CD4-positive, alpha-beta T cell treated with Interleukin-15 for 1 hour (primary cell): ENCODE data around the gene SPTLC2.

Experiments
- DNase-seq: peaks from one replicate; pipeline ENCODE4 v3.0.0-alpha.2; 2020

Gene SPTLC2

DNA sequence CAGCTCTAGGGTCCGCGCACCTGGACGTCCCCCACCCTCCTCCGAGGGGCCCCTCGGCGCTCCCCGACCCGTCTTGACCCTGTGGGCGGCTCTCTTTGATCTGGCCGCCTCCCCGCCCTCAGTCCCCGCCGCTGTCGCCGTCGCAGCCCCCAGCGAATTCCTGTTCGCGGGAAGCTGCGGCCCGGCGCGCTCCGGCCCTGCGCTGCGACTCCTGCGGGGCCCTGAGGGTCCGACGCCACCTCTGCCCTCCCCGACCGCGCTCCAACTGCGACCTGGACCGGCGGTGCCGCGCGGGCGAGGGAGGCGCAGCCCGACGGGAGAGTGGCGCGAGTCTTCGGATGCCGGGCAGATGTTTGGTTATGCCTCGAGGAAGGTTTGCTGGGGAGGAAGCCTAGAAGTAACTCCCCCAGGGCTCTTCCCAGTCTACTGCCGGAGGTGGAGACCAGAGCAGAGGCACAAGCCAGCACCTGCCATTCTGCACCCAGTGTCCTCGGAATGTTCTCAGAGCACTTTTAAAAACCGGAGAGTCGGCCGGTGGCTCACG lies 117.4 kb downstream of the SPTLC2 start:
- DNase-seq, result no peak

DNA sequence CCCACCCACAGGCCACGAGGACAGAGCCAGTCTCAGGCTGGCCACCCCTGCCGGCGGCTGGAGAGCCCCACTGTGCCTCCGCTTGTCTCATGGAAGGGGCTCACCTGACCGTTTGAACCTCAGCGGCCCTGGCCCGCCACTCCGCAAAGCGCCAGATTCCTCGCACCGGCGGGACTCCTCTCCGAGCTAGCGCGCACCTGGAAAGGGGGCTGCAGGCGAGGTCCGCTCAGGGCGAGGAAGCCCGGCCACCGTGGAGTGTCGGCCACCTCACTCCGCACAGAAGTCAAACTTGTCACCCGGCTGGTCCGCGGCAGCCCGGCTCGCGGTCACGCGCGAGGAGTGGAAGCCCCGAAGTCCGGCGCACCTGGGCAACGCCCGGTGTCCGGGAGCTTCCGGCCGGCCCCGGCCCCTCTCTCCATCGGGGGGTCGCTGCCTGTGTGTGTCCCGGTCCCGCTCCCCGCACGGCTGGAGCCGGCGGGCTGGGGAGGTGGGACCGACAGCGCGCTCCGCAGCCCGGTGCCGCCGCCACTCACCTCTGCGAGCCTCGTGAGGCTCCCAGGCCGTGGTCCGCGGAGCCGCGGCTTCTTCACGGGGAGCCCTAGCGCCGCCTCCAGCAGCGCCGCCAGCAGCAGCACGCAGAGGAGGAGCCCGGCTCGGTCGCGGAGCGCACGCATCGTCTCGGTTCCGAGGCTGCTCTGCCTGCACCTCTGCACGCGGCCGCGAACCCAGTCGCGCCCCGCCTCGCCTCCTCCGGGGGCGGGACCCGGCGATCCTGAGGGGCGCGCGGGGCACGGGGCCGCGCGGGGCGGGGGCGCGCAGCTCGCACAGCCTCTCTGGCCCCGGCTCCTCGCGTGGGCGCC lies 118.1 kb downstream of the SPTLC2 start, which contains the start of gene ISM2:
Gene ISM2 (minus strand): TSS at position 697 of the 860 bp plus-strand sequence. CDS start 23 bp downstream, at position 674.
- no peak for DNase-seq

DNA sequence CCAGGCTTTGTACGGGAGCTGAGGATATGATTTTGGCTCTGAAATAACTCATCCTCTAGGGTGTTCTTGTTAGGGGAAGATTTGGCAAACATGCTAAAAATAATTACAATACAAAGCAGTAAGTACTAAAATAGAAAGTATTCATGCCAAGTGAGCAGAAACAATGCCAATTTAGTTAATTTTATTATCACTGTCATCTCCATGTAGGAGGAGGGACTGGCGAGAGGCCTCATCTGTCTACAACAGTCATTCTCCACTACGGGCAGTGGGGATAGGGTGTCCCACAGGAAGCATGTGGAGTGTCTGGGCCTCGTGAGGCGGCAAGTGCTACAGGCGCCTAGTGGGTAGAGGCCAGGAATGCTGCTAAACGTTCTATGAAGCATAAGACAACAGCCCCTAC lies 121.1 kb downstream of the SPTLC2 start:
- DNase-seq, result no peak

DNA sequence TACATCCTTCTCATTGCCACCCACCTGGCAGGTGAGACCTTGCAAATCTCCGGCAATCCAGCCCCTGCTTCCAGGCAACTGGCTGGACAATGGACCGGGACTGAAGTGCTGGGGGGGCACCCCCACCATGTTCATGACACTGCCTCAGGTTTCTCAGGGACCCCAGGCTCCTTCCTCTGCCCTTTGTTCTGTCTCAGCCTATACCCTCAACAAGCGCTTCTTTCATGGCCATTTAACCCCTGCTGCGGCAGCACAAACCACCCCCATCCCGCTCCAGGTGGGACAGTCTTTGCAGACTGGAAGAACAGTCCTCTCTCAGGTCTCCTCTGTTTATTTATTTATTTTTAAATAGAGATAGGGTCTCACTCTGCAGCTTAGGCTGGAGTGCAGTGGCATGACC lies 125.4 kb downstream of the SPTLC2 start:
- no peak for DNase-seq

DNA sequence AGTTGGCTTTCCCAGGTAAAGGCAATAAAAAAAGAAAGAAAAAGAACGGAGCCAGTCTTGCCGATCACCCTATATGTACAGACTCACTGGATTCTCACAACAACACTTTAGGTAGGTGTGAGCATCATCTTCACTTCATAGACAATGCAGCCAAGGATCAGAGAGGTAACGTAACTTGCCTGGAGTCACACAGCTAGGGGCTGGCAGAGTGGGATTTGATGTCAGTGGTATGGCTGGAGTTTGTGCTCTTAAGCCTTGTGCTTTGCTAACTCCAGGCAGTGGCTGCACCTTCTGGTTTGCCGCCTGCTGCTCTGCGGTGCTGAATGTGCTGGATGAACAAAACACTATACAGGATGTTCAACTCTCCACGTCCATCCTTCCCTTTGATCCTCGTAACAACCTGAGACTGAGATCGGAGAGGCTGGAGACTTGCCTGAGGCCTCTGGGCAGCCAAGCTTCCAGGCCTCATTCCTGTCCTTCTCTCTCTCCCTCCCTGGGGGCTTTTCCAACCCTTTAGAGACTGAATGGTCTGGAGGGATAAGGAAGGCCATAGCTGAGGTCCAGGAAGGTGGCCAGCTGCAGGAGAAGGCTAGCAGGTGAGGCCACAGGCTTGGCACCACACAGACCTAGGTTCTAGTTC lies 126.0 kb downstream of the SPTLC2 start:
- DNase-seq, result no peak

DNA sequence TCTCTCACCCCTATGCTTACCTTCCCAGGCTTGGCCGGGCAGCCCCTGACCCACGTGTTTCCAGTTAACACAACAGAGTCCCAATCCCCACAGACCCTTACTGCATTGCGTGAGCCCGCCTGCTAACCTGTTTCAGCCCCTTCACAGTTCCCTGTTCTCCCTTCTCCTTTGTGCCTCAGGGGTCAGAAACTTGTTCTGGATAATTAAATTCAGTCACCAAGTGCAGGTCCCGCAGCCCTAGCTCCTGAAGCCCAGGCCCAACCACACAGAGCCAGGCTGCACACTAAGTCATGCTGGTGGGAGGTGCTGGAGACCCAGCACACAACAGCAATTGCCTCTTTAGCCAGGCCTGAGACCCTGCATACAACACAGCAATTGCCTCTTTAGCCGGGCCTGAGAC lies 127.4 kb downstream of the SPTLC2 start:
- no peak for DNase-seq

DNA sequence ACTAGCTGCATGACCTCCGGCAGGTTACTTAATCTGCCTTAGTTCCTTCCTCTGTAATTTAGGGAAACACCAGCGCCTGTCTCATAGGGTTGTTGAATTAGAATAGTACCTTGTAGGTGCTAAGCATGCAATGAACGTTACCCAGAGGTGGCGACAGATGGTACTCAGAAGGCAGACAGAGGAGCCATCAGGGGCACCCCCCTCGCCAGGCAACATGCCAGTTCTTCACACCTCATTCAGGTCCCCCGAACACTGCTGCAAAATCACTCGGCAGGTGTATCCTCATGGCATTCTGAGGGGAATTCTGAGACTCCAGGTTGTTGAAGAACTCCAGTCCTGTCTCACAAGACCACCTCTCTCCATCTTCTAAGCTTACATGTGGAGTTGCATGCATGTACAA lies 127.9 kb downstream of the SPTLC2 start:
- no peak for DNase-seq

DNA sequence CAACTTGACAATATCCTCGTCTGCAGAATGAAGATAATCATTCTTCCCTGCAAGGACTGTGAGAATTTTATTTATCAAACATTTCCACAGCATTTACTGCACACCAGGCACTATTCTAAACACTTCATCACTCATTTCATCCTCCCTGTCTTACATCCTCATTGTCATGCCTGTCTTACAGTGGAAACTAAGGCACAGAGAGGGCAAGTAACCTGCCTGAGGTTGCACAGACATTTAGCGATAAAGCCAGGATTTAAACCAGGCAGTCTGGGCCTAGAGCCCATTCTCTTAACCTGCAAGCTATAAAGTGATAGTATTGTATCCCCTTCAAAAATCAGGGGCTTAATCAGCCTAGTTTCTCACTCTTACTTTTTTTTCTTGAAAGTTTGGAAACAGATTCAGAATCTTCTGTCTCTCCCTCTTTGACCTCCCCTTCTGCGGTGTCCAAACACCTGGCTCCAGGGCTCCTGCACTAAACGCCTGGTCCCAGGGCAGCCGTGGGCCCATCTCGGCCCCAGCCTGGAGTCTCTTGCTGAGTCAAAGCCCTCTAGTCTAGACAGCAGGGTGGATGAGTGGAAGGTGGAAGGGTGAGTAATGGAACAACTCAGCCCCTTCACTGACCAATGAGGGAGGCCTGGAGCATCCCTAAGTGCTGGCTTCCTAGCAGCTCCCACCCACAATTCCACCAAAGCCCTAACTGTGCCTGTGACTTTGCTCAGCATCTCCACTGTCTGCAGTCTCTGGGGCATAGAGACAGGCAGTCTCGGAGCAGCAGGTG lies 130.3 kb downstream of the SPTLC2 start:
- DNase-seq, result no peak

DNA sequence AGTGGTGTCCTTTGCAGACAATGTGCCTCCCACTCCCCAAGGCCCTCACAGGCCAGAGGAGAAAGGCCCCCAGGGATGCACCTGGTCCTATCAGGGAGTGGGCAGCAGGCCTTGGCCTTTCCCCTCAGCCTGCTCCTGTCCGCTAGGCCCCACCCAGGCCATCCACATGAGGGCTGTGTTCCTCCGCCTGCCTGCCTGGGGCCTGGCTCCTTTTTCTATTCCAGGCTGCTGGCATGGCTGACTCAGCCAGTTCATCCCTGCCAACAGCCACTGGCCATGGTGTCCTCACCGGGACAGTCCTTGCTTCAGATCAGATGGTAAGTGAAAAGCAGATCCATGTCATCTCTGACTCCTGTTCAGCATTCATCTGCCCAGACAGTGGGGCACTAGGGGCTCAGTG lies 131.2 kb downstream of the SPTLC2 start:
- DNase-seq, result no peak

DNA sequence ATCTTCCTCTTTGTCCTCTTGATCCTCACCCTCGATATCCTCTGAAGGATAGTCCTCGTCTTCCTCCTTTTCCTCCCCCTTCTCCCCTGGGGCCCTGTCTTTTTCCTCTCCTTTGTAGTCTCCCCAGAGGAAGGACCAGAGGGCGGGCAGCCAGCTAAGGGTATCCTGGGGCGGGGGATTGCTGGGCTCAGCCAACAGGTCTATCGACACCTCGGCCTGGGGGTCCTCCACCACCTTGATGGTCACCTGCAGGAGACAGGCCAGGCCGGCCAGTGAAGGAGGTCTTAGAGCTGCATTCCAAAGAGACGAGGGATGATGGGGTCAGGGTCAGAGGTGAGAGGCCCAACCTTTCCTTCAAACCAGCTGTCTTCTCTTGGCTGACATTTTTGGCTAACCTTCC lies 134.0 kb downstream of the SPTLC2 start:
- DNase-seq, result no peak

DNA sequence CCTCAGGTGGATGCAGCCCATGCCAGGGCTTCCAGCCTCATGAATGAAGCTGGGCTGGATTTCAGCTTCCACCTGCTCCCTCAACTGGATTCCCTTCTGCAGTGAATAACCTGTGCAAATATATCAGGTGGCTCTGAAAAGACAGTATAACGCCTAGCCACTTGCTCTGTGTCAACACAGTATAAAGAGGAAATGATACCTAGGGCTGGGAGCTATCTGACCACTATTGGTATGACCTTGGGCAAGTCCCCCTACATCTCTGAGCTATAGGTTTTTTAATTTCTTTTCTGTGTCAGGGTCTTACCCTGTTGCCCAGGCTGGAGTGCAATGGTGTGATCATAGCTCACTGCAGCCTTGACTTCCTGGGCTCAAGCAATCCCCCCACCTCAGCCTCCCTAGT lies 137.6 kb downstream of the SPTLC2 start:
- no peak for DNase-seq

DNA sequence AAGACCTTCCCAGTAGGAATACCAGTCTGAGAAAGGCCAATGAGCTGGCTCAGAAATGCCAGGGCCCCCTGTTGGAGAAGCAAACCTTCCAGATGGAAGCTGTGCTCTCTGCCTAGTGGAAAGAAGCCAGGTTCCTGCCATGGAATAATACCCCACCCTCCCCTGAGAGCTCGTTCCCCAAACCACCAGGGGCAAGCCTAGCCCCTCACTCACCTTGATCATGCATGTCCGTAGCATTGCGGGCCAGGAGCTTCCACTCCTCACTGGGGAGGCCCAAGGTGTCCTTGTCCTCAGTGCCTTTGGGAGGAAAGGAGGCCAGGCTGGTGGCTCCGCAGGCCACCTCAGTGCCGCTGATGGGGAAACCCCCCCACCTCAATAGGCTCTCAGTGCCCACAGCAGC lies 138.4 kb downstream of the SPTLC2 start:
- no peak for DNase-seq

DNA sequence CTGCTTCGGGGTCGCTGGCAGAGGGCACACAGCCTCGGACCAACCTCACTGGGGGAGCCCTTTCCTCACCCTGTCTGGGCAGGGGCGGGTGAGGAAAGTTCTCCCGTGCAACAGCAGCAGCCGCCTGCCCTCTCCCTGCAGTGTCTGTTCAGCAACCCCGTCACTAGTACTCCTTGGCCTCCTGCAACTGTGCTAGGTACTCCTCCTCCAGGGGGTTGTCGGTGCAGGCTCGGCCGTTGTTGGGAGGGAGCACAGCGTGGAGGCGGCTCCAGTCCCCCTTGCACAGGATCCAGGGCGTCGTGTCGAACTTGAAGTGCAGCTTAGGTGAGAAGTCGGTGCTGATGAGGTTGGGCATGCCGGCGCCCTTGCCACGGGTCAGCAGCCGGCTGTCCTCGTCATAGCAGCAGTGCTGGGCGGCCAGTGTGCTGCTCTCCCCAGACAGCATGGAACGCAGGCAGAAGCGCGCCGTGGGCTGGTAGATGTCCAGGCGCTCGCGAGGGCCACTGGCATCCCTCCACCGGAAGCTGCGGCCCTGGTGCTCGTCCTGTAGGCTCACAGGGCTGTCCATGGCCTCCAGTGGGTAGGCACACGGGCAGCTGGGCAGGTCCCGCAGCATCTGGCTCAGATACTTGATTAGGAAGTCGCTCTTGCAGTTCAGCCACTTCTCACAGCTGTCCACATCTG lies 140.9 kb downstream of the SPTLC2 start:
- DNase-seq, result no peak

DNA sequence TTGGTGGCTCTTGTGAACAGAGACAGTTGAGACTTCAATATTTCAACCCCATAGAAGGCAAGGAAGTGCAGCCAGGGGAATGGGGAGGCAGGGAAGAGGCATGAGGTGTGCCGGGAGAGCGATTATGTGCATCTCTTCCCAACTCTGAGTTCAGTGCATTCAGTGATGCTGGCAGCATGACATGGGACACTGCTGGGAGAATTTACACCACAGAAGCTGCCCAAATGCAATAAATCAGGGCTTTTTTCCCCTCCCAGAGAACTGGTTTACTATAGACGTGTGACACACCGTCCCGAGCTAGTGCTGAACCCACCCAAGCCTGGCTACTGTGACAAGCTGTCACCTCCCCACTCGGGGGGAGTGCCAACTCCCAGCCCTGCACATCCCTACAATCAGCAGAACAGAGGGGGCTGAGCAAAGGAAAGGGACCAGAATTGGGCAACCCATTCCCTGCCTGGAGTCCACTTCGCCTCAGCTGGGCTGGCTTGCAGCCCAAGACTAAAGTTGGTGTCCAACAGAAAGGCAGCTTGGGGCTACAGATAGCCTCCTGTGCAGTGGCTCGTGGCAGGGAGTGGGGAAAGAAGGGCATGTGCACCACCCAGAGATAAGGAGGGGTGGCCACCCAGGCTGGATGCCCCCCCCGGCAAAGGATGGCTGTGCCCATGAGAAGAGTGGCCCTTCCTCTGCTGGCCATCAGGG lies 141.8 kb downstream of the SPTLC2 start:
- DNase-seq, result no peak

DNA sequence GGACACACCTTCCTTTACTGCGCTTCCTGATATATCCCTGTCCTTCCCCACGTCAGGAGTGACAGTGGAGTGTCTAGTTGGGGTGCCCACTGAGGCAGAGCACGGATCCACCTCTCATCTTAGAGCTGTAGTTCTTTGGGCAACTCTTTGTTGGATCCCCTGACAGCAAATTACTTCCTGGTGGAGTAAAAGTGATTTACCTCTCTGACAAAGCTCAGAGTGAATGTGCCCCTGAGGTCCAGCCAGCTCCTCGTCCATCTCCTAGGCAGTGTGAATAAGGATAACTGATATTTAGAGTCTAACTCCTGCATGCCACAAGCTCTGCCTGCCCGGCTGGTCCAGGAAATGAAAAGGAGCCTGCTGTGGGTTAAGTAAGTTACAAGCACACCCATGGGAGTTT lies 142.5 kb downstream of the SPTLC2 start:
- DNase-seq, result no peak

DNA sequence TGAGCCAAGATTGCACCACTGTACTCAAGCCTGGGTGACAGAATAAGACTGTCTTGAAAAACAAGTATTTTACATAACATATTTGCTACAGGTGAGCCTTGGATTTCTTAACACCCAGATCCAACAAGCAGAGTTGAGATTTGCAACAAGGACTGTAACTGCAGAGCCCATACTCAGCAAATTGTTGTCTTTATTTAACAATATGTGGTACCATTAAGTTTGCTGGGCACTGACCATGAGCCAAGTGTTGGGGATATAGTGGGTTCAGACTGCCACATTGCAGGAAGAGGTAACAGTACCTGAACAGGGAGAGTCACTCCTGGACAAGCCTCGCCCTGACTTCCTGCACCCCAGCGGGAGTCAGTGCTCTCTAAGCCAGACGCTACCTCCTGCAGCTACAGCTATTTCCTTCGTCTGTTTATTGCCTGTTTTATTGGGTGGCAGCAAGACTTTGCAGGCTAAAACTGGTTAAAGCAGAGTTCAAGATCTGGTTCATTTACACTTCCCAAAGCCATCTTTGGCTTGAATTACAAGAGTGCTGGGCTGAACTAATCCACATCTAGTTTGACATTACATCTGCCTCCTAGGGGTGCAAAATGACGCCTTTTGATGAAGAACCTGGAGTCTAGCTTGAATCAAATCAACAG lies 146.1 kb downstream of the SPTLC2 start:
- no peak for DNase-seq

DNA sequence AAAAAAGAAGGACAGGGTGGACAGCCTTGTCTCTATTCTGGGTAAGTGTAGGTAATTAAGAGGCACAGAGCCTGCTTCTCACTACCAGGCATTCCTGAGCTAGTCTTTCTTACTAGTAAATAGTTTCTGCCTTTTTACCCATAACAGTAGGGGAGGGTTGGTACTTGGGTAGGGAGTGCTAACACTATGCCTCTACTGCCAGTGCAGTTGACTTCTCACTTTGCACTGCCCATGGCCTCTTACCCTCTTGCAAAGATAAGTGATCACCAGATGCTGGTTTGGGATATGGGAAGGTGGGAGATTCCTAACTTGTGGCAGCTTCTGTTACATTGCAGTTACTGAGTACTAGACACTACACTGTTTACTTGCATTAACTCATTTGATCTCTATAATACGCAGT lies 146.9 kb downstream of the SPTLC2 start:
- no peak for DNase-seq

DNA sequence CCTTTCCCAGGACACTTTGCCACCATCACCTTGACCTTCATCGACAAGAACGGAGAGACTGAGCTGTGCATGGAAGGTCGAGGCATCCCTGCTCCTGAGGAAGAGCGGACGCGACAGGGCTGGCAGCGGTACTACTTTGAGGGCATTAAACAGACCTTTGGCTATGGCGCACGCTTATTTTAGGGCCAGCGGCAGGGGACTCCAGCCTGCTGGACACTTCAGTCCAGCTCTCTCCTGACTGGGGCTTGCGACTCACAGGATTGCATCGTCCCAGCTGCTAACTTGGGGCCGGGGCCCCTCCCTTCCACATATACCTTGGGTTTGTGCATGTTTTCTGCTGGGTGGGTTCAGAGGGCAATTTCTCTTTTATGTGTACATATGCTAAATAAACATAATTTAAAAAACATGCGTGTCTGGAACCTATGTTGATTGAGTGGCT lies 147.4 kb downstream of the SPTLC2 start:
- no peak for DNase-seq

DNA sequence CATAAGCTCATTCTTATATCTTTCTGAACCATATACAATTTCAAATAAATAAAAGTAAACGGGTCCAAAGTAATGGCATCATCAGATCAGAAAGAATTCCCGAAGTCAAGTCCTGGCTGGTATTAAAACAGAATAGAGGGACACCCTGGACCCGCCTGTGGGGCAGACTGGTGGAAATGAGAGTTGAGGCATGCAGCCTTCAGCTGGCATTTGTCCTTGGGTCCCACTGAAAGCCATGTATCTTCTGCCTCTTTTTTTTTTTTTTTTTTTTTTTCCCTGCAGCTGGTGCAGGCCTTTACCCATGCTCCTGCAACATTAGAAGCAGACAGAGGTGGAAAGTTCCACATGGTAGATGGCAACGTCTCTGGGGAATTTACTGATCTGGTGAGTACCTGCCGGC lies 148.6 kb downstream of the SPTLC2 start:
- no peak for DNase-seq

DNA sequence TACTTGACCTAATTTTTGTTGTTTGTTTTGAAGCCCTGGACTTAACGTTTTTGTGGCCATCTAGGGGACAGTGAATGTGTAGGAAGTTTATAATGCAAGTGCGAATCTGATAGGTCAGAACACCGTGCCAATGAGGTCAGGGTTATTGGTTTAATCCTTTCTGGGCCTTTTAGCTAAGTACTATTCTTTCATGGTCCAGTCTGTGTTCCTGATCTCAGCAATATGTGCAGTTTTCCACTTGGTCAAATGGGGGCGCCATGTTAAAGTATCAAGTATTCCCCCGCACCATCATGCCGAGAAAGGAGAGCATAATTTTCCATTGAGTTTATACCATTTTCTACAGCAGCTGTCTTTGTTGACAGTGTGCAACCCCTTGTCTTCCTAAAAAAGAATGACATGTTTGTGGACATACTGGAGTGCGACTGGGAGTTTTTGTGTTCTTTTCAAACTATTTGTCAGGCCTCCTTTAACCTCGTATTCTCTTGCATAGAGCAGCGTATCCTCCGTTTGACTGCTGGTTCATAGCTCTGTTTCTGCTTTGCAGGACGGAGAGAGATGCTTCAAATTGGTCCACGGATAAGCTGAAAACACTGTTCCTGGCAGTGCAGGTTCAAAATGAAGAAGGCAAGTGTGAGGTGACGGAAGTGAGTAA lies 157.2 kb downstream of the SPTLC2 start:
- DNase-seq, result peak; percentile 35
